HG02623 (cell line): ENCODE data around the gene SNX22.
A peak's percentile ranks its signal among the peaks of the same experiment; 100 is the strongest.

Experiments
- ATAC-seq: cut with Tn5 transposase; IDR thresholded peaks from one replicate; pipeline ENCODE4 v1.9.1; 2021; ENCODE audit warnings: moderate library complexity; ENCODE audit not compliant: unreplicated experiment

Gene SNX22

GRCh38 chr15:64133623-64134344 is 17.7 kb upstream of the SNX22 start:
- ATAC-seq = no peak

- ATAC-seq = no peak
Observed at GRCh38 chr15:64134345-64134829, 17.1 kb upstream of the SNX22 start.

GRCh38 chr15:64136347-64136746 is 15.2 kb upstream of the SNX22 start:
- no peak for ATAC-seq

GRCh38 chr15:64137226-64137833 is 14.2 kb upstream of the SNX22 start:
- ATAC-seq = no peak

GRCh38 chr15:64138331-64138941 is 13.1 kb upstream of the SNX22 start:
- no peak for ATAC-seq

GRCh38 chr15:64141798-64142512 is 9.6 kb upstream of the SNX22 start:
- no peak for ATAC-seq

GRCh38 chr15:64143276-64143675 is 8.3 kb upstream of the SNX22 start:
- ATAC-seq = no peak

- ATAC-seq = peak; percentile 12
Observed at GRCh38 chr15:64144192-64144564, 7.4 kb upstream of the SNX22 start.

GRCh38 chr15:64144565-64145281 is 6.8 kb upstream of the SNX22 start:
- peak; percentile 63 for ATAC-seq

GRCh38 chr15:64146041-64146440 is 5.5 kb upstream of the SNX22 start:
- ATAC-seq = no peak

- no peak for ATAC-seq
Observed at GRCh38 chr15:64146520-64146884, 5.0 kb upstream of the SNX22 start.

- no peak for ATAC-seq
Observed at GRCh38 chr15:64146885-64147681, 4.4 kb upstream of the SNX22 start.

GRCh38 chr15:64148168-64148567 is 3.4 kb upstream of the SNX22 start:
- no peak for ATAC-seq

GRCh38 chr15:64148581-64148980 is 3.0 kb upstream of the SNX22 start:
- no peak for ATAC-seq

- ATAC-seq = no peak
Observed at GRCh38 chr15:64149424-64149823, 2.1 kb upstream of the SNX22 start.

- no peak for ATAC-seq
Observed at GRCh38 chr15:64149893-64150578, 1.5 kb upstream of the SNX22 start.

- ATAC-seq = peak; percentile 3
Observed at GRCh38 chr15:64152507-64153387, 1.2 kb downstream of the SNX22 start.

- peak; percentile 52 for ATAC-seq
Observed at GRCh38 chr15:64153480-64154367, 2.2 kb downstream of the SNX22 start.
